Measurements from ENCODE around the gene SCD5.

DNA sequence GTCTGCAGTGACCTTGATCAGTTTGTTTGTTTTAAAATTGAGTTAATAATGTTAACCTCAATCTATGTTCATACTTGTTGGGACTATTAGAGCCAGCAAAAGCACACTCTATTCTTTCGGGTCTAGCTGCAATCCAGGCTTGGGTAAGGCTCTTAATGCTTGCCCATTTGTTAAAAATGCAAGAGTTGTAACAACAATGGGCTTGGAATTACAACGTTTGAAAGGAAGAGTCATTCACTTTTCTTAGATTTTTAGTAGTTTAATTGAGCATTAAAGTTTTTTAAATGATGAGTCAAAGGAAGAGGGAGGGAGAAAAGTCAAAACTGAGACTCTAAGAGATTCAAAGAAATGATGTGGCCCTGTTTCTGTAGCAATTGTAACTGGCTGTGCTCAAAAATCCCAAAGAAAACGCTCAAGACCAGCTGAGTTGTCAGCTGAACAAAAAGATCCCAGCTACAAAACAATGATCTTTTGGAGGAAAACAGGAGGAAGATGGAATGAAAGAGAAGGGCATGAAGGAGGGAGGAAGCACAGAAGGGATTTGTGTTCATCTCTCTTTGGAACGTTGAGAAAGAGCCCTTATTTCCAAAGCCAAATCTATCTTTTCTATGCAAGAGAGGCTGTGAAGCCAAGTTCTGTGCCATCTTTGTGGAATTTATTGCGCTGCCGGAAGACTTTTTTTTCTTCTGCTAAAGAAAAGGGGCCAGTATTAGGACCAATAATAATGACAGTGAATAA lies 5.5 kb downstream of the SCD5 start:
- TF ChIP-seq SUZ12 (IDR thresholded peaks at IDR 0.05) = no peak
- TF ChIP-seq SP1 (IDR thresholded peaks at IDR 0.05) = no peak
- TF ChIP-seq FOXA1 (IDR thresholded peaks at IDR 0.05) = no peak
- no peak for TF ChIP-seq ARNT (IDR thresholded peaks at IDR 0.05)
- TF ChIP-seq ELF4 (IDR thresholded peaks at IDR 0.05) = no peak
- no peak for TF ChIP-seq TARDBP (IDR thresholded peaks at IDR 0.05)
- no peak for TF ChIP-seq ZNF384 (IDR thresholded peaks at IDR 0.05)
- TF ChIP-seq NFRKB (IDR thresholded peaks at IDR 0.05) = no peak
- TF ChIP-seq BHLHE40 (IDR thresholded peaks at IDR 0.05; ENCODE audit: borderline replicate concordance) = no peak
- TF ChIP-seq FOXK2 (IDR thresholded peaks at IDR 0.05) = no peak
- TF ChIP-seq FOXM1 (IDR thresholded peaks at IDR 0.05; ENCODE audit: borderline replicate concordance) = no peak
- TF ChIP-seq HDGF (IDR thresholded peaks at IDR 0.05; ENCODE audit: borderline replicate concordance) = no peak
